ENCODE data around the gene ARGLU1.

DNA sequence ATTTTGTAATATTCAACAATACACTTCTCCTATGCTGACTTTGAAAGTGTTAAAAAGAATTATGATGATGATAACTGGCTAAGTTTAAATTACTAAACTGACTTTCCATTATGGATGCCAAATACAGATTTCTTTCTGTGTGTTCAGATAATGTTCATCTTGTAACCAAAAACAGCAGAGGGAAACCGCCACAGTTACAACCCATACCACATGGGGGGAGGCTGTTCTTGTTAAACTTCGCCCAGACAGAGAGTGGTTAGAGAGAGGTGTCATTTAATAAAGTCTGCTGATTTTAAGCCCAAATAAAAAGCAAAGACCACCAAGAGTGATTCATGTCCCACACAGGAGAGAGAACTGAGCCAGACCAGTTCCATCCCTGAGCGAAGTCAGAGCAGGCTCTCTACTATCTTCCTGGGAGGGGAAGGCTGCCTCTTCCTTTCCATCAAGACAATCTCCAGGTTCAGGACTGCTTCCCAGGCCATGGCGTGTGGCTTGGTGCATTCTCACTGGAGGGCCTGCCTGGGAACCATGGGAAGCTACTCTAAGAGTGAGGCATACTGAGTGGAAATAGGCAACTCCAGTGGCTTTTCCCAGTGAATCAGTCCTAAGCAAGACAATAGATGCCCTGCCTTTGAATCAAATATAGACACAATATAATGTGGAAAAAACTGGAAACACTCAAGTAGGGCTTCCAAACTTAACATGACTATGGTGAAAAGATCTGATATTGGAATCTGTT is 50.7 kb downstream of the ARGLU1 start:
- TF ChIP-seq, protein P1, sequence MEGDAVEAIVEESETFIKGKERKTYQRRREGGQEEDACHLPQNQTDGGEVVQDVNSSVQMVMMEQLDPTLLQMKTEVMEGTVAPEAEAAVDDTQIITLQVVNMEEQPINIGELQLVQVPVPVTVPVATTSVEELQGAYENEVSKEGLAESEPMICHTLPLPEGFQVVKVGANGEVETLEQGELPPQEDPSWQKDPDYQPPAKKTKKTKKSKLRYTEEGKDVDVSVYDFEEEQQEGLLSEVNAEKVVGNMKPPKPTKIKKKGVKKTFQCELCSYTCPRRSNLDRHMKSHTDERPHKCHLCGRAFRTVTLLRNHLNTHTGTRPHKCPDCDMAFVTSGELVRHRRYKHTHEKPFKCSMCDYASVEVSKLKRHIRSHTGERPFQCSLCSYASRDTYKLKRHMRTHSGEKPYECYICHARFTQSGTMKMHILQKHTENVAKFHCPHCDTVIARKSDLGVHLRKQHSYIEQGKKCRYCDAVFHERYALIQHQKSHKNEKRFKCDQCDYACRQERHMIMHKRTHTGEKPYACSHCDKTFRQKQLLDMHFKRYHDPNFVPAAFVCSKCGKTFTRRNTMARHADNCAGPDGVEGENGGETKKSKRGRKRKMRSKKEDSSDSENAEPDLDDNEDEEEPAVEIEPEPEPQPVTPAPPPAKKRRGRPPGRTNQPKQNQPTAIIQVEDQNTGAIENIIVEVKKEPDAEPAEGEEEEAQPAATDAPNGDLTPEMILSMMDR (IDR thresholded peaks at IDR 0.05) = no peak
- TF ChIP-seq POLR2A (IDR thresholded peaks at IDR 0.05) = no peak
